Loucy (cell line): Measurements from ENCODE around the gene GRM7.

Experiments used
- EZH2phosphoT487 ChIP-seq: fragments of 200-600 bp; IDR thresholded peaks from 2 replicates; pipeline ENCODE4 v1.6.1; 2018; ENCODE audit warnings: antibody characterized with exemption, mild to moderate bottlenecking, moderate library complexity, borderline replicate concordance
- TF ChIP-seq, protein P1 (sequence below): fragments of 200-600 bp; sonication (generic); conservative IDR thresholded peaks from 2 replicates; pipeline ENCODE4 v1.5.1; 2014; ENCODE audit warnings: mild to moderate bottlenecking, antibody characterized with exemption, low read length

- TF ChIP-seq, protein P1, sequence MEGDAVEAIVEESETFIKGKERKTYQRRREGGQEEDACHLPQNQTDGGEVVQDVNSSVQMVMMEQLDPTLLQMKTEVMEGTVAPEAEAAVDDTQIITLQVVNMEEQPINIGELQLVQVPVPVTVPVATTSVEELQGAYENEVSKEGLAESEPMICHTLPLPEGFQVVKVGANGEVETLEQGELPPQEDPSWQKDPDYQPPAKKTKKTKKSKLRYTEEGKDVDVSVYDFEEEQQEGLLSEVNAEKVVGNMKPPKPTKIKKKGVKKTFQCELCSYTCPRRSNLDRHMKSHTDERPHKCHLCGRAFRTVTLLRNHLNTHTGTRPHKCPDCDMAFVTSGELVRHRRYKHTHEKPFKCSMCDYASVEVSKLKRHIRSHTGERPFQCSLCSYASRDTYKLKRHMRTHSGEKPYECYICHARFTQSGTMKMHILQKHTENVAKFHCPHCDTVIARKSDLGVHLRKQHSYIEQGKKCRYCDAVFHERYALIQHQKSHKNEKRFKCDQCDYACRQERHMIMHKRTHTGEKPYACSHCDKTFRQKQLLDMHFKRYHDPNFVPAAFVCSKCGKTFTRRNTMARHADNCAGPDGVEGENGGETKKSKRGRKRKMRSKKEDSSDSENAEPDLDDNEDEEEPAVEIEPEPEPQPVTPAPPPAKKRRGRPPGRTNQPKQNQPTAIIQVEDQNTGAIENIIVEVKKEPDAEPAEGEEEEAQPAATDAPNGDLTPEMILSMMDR = no peak
- TF ChIP-seq EZH2phosphoT487 = no peak
These were observed 55.0 kb downstream of the GRM7 start for GRCh38 chr3:6915898-6916297.
